ENCODE data around the gene MSI2.
"Not testable (repeated sequence)": the region's sequence is repeated elsewhere in the genome, so short reads cannot be mapped to it uniquely, and the experiment has no call there.

The MSI2 gene

GRCh38 chr17:57609125-57609877, 353.0 kb downstream of the MSI2 start:
- no peak for DNase-seq

- no peak for DNase-seq
Observed at GRCh38 chr17:57609878-57610270, 353.6 kb downstream of the MSI2 start.

- DNase-seq, result no peak
Observed at GRCh38 chr17:57612202-57613071, 356.1 kb downstream of the MSI2 start.

GRCh38 chr17:57614742-57615141, 358.4 kb downstream of the MSI2 start:
- no peak for DNase-seq

GRCh38 chr17:57615836-57616757, 359.8 kb downstream of the MSI2 start:
- DNase-seq, result no peak

- DNase-seq, result no peak
Observed at GRCh38 chr17:57617218-57617617, 360.9 kb downstream of the MSI2 start.

GRCh38 chr17:57619061-57619937, 363.0 kb downstream of the MSI2 start:
- DNase-seq, result no peak

GRCh38 chr17:57620576-57620975, 364.3 kb downstream of the MSI2 start:
- no peak for DNase-seq

- DNase-seq, result not testable (repeated sequence)
Observed at GRCh38 chr17:57621791-57622190, 365.5 kb downstream of the MSI2 start.

GRCh38 chr17:57622306-57622682, 366.0 kb downstream of the MSI2 start:
- no peak for DNase-seq

GRCh38 chr17:57622683-57623433, 366.5 kb downstream of the MSI2 start:
- peak; percentile 88 for DNase-seq

- DNase-seq, result no peak
Observed at GRCh38 chr17:57623620-57624019, 367.3 kb downstream of the MSI2 start.

GRCh38 chr17:57624386-57624785, 368.1 kb downstream of the MSI2 start:
- no peak for DNase-seq

GRCh38 chr17:57625511-57625910, 369.2 kb downstream of the MSI2 start:
- DNase-seq, result no peak

GRCh38 chr17:57625957-57626356, 369.6 kb downstream of the MSI2 start:
- DNase-seq, result no peak

- DNase-seq, result no peak
Observed at GRCh38 chr17:57626520-57627210, 370.3 kb downstream of the MSI2 start.

GRCh38 chr17:57627591-57627990, 371.3 kb downstream of the MSI2 start:
- DNase-seq, result no peak

GRCh38 chr17:57628421-57628820, 372.1 kb downstream of the MSI2 start:
- DNase-seq, result no peak

- DNase-seq, result peak; percentile 96
Observed at GRCh38 chr17:57629470-57629869, 373.1 kb downstream of the MSI2 start.

GRCh38 chr17:57629886-57630285, 373.6 kb downstream of the MSI2 start:
- no peak for DNase-seq

- DNase-seq, result no peak
Observed at GRCh38 chr17:57630736-57631135, 374.4 kb downstream of the MSI2 start.
